ENCODE measurements around the gene KIF5A.
"Not testable (repeated sequence)": the region's sequence is repeated elsewhere in the genome, so short reads cannot be mapped to it uniquely, and the experiment has no call there.

KIF5A gene

GRCh38 chr12:57549909-57550640 lies at the start of gene KIF5A:
KIF5A (plus strand) TSS chr12:57550044; CDS start chr12:57550272, 228 bp downstream.
- DNase-seq (ENCODE audit: low spot score), result no peak

- DNase-seq (ENCODE audit: low spot score), result no peak
Measured at GRCh38 chr12:57500213-57500612, 49.6 kb upstream of the KIF5A start.

GRCh38 chr12:57502311-57502969 lies 47.4 kb upstream of the KIF5A start:
- not testable (repeated sequence) for DNase-seq (ENCODE audit: low spot score)

- not testable (repeated sequence) for DNase-seq (ENCODE audit: low spot score)
Measured at GRCh38 chr12:57506541-57506940, 43.3 kb upstream of the KIF5A start.

GRCh38 chr12:57507796-57508195 lies 42.0 kb upstream of the KIF5A start:
- DNase-seq (ENCODE audit: low spot score), result not testable (repeated sequence)

- no peak for DNase-seq (ENCODE audit: low spot score)
Measured at GRCh38 chr12:57511161-57511560, 38.7 kb upstream of the KIF5A start.

GRCh38 chr12:57511588-57512325 lies 38.1 kb upstream of the KIF5A start:
- DNase-seq (ENCODE audit: low spot score), result no peak

- DNase-seq (ENCODE audit: low spot score), result no peak
Measured at GRCh38 chr12:57512665-57513064, 37.2 kb upstream of the KIF5A start.

- DNase-seq (ENCODE audit: low spot score), result no peak
Measured at GRCh38 chr12:57513266-57513665, 36.6 kb upstream of the KIF5A start.

- not testable (repeated sequence) for DNase-seq (ENCODE audit: low spot score)
Measured at GRCh38 chr12:57513677-57514076, 36.2 kb upstream of the KIF5A start.

- not testable (repeated sequence) for DNase-seq (ENCODE audit: low spot score)
Measured at GRCh38 chr12:57514246-57514645, 35.6 kb upstream of the KIF5A start.

- no peak for DNase-seq (ENCODE audit: low spot score)
Measured at GRCh38 chr12:57514720-57515407, 35.0 kb upstream of the KIF5A start.

GRCh38 chr12:57515408-57515933 lies 34.4 kb upstream of the KIF5A start:
- DNase-seq (ENCODE audit: low spot score), result no peak

GRCh38 chr12:57515934-57516541 lies 33.8 kb upstream of the KIF5A start:
- no peak for DNase-seq (ENCODE audit: low spot score)

GRCh38 chr12:57516617-57517153 lies 33.2 kb upstream of the KIF5A start:
- no peak for DNase-seq (ENCODE audit: low spot score)

GRCh38 chr12:57517187-57517586 lies 32.7 kb upstream of the KIF5A start:
- peak; percentile 26 for DNase-seq (ENCODE audit: low spot score)

GRCh38 chr12:57517718-57518117 lies 32.1 kb upstream of the KIF5A start:
- not testable (repeated sequence) for DNase-seq (ENCODE audit: low spot score)

GRCh38 chr12:57518176-57518919 lies 31.5 kb upstream of the KIF5A start:
- no peak for DNase-seq (ENCODE audit: low spot score)

- DNase-seq (ENCODE audit: low spot score), result peak; percentile 32
Measured at GRCh38 chr12:57518920-57519795, 30.7 kb upstream of the KIF5A start.

- DNase-seq (ENCODE audit: low spot score), result no peak
Measured at GRCh38 chr12:57519796-57520052, 30.1 kb upstream of the KIF5A start.

All from kidney tubule cell (primary cell).